Activated T-helper 1 cell treated with anti-CD3 and anti-CD28 coated beads, Interleukin-12 subunit alpha, Interleukin-12 subunit beta, Interleukin-2, Interleukin-4 antibody, amounts not matched to agents 30 ng/mL and 10 ng/mL and 1 ng/mL, durations not matched to agents 14 hours and 24 hours and 36 hours (primary cell): ENCODE data around the gene KRT9. TPM values are rescaled to one million over a fixed set of nuclear protein-coding genes. Genes with fewer than 3 reads are reported as not detected.
"Not testable (repeated sequence)": the region's sequence is repeated elsewhere in the genome, so short reads cannot be mapped to it uniquely, and the experiment has no call there.

ENCODE experiments used
- DNase-seq: peaks from one replicate; pipeline ENCODE4 v3.0.0; 2021; ENCODE audit warnings: low spot score
- H3K27ac Mint-ChIP-seq: one replicate; pipeline ENCODE4 v1.8.0; 2021; ENCODE audit warnings: mild to moderate bottlenecking, mixed read lengths
- H3K27me3 Mint-ChIP-seq: one replicate; pipeline ENCODE4 v1.8.0; 2022; ENCODE audit warnings: mild to moderate bottlenecking, moderate library complexity, mixed read lengths; ENCODE audit not compliant: insufficient read depth
- H3K36me3 Mint-ChIP-seq: one replicate; pipeline ENCODE4 v1.8.0; 2021; ENCODE audit warnings: low read depth, mixed read lengths
- H3K4me1 Mint-ChIP-seq: one replicate; pipeline ENCODE4 v1.8.0; 2021; ENCODE audit warnings: low read depth, mixed read lengths
- H3K4me3 Mint-ChIP-seq: one replicate; pipeline ENCODE4 v1.8.0; 2021; ENCODE audit warnings: mild to moderate bottlenecking, moderate library complexity, mixed read lengths
- H3K9me3 Mint-ChIP-seq: one replicate; pipeline ENCODE4 v1.8.0; 2021; ENCODE audit warnings: mixed read lengths
- intact Hi-C: fragments of 100-400 bp; cut with micrococcal nuclease; formaldehyde crosslinking; loops from one replicate; pipeline ENCODE4 v1.15.1; 2024
- total RNA-seq: library from RNA; stranded (reverse); gene quantifications from 2 replicates; pipeline ENCODE4 v1.2.3, GENCODE V29; 2022

Gene KRT9
- total RNA-seq, 1 donor from 2014 or later: not detected

DNA sequence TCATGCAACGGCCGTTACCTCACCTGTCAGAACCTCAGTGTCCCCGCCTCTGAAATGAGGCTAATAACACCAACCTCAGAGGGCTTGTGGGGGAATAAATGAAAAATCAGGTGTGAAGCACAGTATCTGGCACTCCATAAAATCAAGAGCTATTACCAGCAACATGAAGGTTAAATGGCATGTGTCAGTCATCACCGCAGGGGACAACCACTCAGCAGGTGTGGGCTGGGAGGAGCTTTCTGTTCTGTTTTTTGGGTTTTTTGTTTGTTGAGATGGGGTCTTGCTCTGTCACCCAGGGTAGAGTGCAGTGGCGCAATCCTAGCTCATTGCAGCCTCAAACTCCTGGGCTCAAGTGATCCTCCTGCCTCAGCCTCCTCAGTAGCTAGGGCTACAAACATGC lies 26.9 kb downstream of the KRT9 start:
- peaks cover 1% of the 10 kb centered on the region for H3K36me3 Mint-ChIP-seq
- peaks cover 11% of the 10 kb centered on the region for H3K27me3 Mint-ChIP-seq
- no peak overlapping the region for H3K4me3 Mint-ChIP-seq
- peaks cover 21% of the 10 kb centered on the region for H3K4me1 Mint-ChIP-seq
- no peak for DNase-seq
- peaks cover 8% of the 10 kb centered on the region for H3K9me3 Mint-ChIP-seq
- H3K27ac Mint-ChIP-seq: no peak overlapping the region
- intact Hi-C loops: loop anchor here (5.0 kb wide), 1 partner anchor 743 kb away; no protein-coding TSS in a partner anchor

GRCh38 chr17:41544491-41544892 lies 27.4 kb downstream of the KRT9 start:
- peaks cover 8% of the 10 kb centered on the region for H3K9me3 Mint-ChIP-seq
- peaks cover 1% of the 10 kb centered on the region for H3K36me3 Mint-ChIP-seq
- intact Hi-C loops: no loop called here
- DNase-seq: no peak
- H3K27me3 Mint-ChIP-seq: peaks cover 11% of the 10 kb centered on the region
- no peak overlapping the region for H3K27ac Mint-ChIP-seq
- peaks cover 20% of the 10 kb centered on the region for H3K4me1 Mint-ChIP-seq
- no peak overlapping the region for H3K4me3 Mint-ChIP-seq

GRCh38 chr17:41542786-41543185 lies 29.1 kb downstream of the KRT9 start:
- H3K27me3 Mint-ChIP-seq: peaks cover 13% of the 10 kb centered on the region
- H3K27ac Mint-ChIP-seq, H3K4me3 Mint-ChIP-seq, H3K9me3 Mint-ChIP-seq, DNase-seq, H3K4me1 Mint-ChIP-seq, intact Hi-C loops, H3K36me3 Mint-ChIP-seq: not testable (repeated sequence)

DNA sequence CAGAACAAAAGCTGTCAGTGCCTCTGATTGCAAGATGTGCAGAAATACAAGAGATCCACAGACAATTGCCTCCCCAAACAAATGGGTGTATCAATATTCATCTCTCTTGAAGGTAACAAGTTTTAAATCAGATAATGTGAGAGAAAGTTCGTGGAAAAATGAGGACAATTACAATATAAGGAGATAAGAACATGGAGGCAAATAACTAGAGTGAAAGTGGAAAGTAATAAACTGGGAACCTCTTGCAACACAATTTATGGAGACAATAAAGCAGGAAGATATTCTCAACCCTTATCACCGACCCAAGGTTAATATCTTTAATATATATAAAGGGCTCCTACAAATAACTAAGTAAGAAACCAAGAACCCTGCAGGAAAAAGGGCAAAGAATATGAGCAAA lies 29.5 kb downstream of the KRT9 start:
- Mint-ChIP-seq H3K27ac (no peak overlapping the region), H3K4me3 (no peak overlapping the region), H3K27me3 (peaks cover 13% of the 10 kb centered on the region), H3K9me3 (peaks cover 6% of the 10 kb centered on the region), H3K4me1 (peaks cover under 1% of the 10 kb centered on the region), H3K36me3 (peaks cover 1% of the 10 kb centered on the region)
- intact Hi-C loops: no loop called here
- no peak for DNase-seq

DNA sequence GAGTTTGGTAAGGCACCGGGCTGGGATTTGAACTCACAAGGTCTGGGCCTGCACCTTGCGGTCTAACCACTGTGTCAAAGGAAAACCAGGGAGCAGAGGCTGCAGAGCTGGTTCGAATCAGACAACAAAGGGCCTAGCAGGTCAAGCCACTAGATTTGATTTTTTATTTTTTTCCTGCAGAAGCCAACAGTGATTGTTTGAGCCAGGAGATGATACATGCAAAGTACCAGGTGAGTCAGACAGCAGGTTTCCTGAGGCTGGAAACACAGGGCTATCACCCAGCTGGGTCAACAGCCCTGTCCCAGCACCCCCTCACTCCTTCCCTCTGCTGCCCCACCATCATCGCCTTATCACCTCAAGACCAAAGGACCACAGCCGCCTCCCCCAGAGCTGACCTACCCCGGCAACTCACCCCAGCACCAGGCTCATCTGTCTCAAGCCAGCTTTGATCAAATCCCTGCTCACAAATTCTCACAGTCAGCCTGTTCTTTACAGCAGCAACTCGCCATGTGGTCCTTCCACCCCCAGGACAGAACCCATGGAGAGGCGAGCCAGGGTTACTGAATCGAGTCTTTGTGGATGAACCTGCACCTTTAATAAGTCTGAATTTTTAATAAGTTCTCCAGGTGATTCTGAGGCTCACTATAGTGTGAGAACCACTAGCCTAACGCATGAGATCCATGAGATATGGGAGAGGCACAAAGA lies 30.8 kb downstream of the KRT9 start:
- no peak for DNase-seq
- Mint-ChIP-seq H3K4me3 (no peak overlapping the region), H3K27ac (no peak overlapping the region), H3K4me1 (no peaks in the 10 kb centered on the region), H3K9me3 (no peaks in the 10 kb centered on the region), H3K27me3 (peaks cover 13% of the 10 kb centered on the region), H3K36me3 (no peaks in the 10 kb centered on the region)
- intact Hi-C loops: no loop called here

GRCh38 chr17:41539979-41540701 lies 31.7 kb downstream of the KRT9 start:
- Mint-ChIP-seq H3K36me3 (no peaks in the 10 kb centered on the region), H3K4me1 (no peaks in the 10 kb centered on the region), H3K27ac (no peak overlapping the region), H3K4me3 (no peak overlapping the region), H3K9me3 (no peaks in the 10 kb centered on the region), H3K27me3 (peaks cover 7% of the 10 kb centered on the region)
- intact Hi-C loops: no loop called here
- no peak for DNase-seq

- H3K9me3 Mint-ChIP-seq: no peaks in the 10 kb centered on the region
- peaks cover 9% of the 10 kb centered on the region for H3K27me3 Mint-ChIP-seq
- intact Hi-C loops: no loop called here
- H3K4me3 Mint-ChIP-seq: no peak overlapping the region
- no peak for DNase-seq
- H3K36me3 Mint-ChIP-seq: no peaks in the 10 kb centered on the region
- H3K4me1 Mint-ChIP-seq: no peaks in the 10 kb centered on the region
- no peak overlapping the region for H3K27ac Mint-ChIP-seq
These were observed 32.8 kb downstream of the KRT9 start for GRCh38 chr17:41539071-41539492.

GRCh38 chr17:41538565-41538991 lies 33.3 kb downstream of the KRT9 start:
- H3K27ac Mint-ChIP-seq: no peak overlapping the region
- H3K36me3 Mint-ChIP-seq: no peaks in the 10 kb centered on the region
- no peak overlapping the region for H3K4me3 Mint-ChIP-seq
- H3K4me1 Mint-ChIP-seq: no peaks in the 10 kb centered on the region
- peaks cover 9% of the 10 kb centered on the region for H3K27me3 Mint-ChIP-seq
- intact Hi-C loops: no loop called here
- H3K9me3 Mint-ChIP-seq: no peaks in the 10 kb centered on the region
- no peak for DNase-seq

DNA sequence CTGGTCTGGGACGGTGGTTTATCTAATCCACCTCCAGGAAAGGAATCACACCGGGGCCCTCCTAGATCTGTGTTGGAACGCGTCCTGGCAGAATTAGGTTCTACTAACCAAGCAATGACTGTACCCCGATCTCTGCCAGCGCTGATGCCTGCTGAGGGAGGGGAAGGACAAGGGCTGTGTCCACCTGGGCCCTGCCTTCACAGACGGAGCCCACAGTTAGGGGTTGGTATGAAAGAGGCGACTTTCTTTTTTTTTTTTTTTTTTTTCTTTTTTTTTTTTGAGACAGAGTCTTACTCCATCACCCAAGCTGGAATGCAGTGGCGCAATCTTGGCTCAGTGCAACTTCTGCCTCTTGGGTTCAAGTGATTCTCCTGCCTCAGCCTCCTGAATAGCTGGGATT lies 33.9 kb downstream of the KRT9 start:
- no peaks in the 10 kb centered on the region for H3K36me3 Mint-ChIP-seq
- intact Hi-C loops: no loop called here
- no peaks in the 10 kb centered on the region for H3K9me3 Mint-ChIP-seq
- H3K27ac Mint-ChIP-seq: no peak overlapping the region
- H3K27me3 Mint-ChIP-seq: peaks cover 11% of the 10 kb centered on the region
- no peak for DNase-seq
- no peak overlapping the region for H3K4me3 Mint-ChIP-seq
- no peaks in the 10 kb centered on the region for H3K4me1 Mint-ChIP-seq

DNA sequence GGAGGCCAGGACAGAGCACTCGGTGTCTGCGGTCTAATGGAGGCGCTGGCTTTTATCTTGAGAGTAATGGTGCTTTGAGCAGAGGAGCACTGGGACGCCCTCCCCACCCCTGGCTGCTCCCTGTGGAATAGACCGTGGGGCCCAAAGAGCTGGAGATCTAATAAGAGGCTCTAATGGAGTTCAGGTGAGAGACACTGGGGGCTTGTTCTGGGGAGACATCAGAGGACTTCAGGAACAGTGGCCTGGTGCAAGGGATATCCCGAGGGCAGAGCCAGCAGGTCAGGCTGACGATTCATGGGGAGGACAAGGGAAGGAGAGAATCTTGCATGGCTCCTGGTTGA lies 34.3 kb downstream of the KRT9 start:
- Mint-ChIP-seq H3K4me1 (no peaks in the 10 kb centered on the region), H3K27me3 (peaks cover 11% of the 10 kb centered on the region), H3K36me3 (no peaks in the 10 kb centered on the region), H3K27ac (no peak overlapping the region), H3K4me3 (no peak overlapping the region), H3K9me3 (no peaks in the 10 kb centered on the region)
- no peak for DNase-seq
- intact Hi-C loops: no loop called here

DNA sequence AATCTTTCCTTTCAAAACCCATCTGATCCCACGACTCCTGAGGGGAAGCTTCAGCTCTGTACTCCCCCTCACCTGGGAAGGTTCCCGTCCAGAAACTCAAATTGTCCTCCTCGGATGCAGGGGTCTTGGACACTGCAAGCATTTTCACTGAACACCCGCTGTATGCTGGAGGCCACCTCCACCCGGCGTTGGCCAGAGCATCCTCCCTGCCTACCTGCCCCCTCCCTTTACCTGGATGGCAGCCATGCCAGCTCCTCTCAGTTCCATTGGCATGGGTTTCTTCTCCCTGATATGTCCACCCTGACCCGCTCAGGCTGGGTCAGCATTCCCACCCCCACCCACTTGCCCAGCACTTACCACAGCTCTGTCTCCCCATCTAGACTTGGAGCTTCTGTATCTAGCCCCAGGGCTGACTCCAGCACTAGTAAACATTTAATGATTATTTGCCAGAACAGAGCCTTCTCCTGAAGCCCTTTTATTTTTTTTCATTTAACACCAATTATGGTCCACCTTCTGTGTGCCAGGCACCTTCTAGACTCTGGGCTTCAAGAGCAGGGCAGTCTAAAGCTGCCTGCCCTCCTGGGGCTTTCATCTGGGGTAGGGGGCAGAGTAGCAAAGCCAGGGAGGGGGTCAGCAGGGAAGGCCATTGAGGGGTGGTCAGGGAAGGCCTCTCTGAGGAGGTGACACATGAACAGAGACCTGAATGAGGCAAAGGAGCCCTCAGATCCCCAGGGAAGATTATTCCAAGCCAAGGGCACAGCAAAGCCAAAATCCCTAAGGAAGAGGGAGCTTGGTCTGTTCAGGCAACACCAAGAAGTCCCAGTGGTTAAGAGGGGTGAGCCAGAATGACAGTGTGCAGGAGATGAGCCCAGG lies 34.9 kb downstream of the KRT9 start:
- H3K27ac Mint-ChIP-seq: no peak overlapping the region
- DNase-seq: no peak
- no peak overlapping the region for H3K4me3 Mint-ChIP-seq
- intact Hi-C loops: no loop called here
- H3K36me3 Mint-ChIP-seq: no peaks in the 10 kb centered on the region
- no peaks in the 10 kb centered on the region for H3K9me3 Mint-ChIP-seq
- peaks cover 17% of the 10 kb centered on the region for H3K27me3 Mint-ChIP-seq
- no peaks in the 10 kb centered on the region for H3K4me1 Mint-ChIP-seq

DNA sequence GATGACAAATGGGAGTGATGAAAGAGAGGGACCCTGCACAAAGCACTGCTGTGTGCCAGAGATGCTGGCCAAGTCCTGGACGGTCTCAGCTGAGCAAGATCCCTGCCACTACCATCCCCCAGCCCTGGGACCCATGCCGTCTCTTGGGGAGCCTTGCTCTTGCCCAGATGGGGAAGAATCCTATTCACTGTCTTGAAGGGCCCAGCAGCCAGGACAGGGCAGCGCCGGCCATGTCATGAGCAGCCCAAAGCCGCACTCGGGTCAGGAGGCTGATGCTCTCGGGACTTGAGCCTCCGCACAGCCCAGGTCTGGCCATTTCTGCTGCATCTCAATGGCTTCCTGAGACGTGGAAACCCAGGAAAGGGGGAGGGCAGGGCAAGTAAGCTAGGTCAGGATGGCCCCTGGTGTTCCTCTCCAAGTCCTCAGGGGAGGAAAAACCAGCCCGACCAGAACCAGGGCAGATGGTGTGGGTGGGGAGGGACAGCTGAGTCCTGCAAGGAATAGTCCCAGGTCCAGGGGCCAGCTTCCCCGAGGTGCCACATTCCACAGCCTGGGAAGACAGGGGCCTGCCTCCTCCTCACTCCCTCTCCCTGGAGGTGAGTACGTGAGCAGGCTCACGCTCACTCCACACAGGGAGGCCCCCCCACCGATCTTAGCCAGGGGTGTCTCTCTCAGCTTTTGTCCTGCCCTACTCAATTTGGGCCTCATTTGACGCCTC lies 35.9 kb downstream of the KRT9 start:
- Mint-ChIP-seq H3K9me3 (no peaks in the 10 kb centered on the region), H3K36me3 (no peaks in the 10 kb centered on the region), H3K4me1 (no peaks in the 10 kb centered on the region), H3K27me3 (peaks cover 24% of the 10 kb centered on the region), H3K27ac (no peak overlapping the region), H3K4me3 (no peak overlapping the region)
- intact Hi-C loops: no loop called here
- DNase-seq: no peak
